Liver (tissue), 9 donors: Measurements from ENCODE around the gene LRRC30. TPM values are rescaled to one million over a fixed set of nuclear protein-coding genes. Genes with fewer than 3 reads are reported as not detected.

Source experiments
- DNase-seq: peaks from one replicate; pipeline ENCODE4 v3.0.0-alpha.2; 2017; ENCODE audit warnings: low spot score
- H3K27ac ChIP-seq, 2 donors: one replicate each; pipeline ENCODE4 v1.7.0; 2013; ENCODE audit warnings: inconsistent platforms in 2 of 2, low read length in 2 of 2, control low read depth in 1 of 2, low read depth in 1 of 2, mild to moderate bottlenecking in 1 of 2
- H3K27me3 ChIP-seq, 4 donors: one replicate each; pipeline versions ENCODE4 v1.6.1 to v1.7.0; 2013; ENCODE audit warnings: low read length in 3 of 4, inconsistent platforms in 1 of 4, mild to moderate bottlenecking in 1 of 4, moderate library complexity in 1 of 4; ENCODE audit not compliant: control insufficient read depth in 4 of 4, insufficient read depth in 4 of 4
- H3K36me3 ChIP-seq, 4 donors: one replicate each; pipeline versions ENCODE4 v1.6.1 to v1.7.0; 2013; ENCODE audit warnings: low read length in 3 of 4, mild to moderate bottlenecking in 3 of 4, low read depth in 1 of 4, moderate library complexity in 1 of 4; ENCODE audit not compliant: control insufficient read depth in 4 of 4, insufficient read depth in 3 of 4
- H3K4me1 ChIP-seq, 4 donors: one replicate each; pipeline versions ENCODE4 v1.6.1 to v1.7.0; 2013; ENCODE audit warnings: low read length in 3 of 4, mild to moderate bottlenecking in 3 of 4, moderate library complexity in 1 of 4; ENCODE audit not compliant: control insufficient read depth in 4 of 4, insufficient read depth in 4 of 4
- H3K4me3 ChIP-seq, 3 donors: one replicate each; pipeline versions ENCODE4 v1.6.1 to v1.7.0; 2013; ENCODE audit warnings: low read length in 3 of 3, control low read depth in 1 of 3, low read depth in 1 of 3, mild to moderate bottlenecking in 1 of 3
- H3K9ac ChIP-seq, 2 donors: one replicate each; pipeline ENCODE4 v1.7.0; 2013; ENCODE audit warnings: low read length in 2 of 2, mild to moderate bottlenecking in 2 of 2, moderate library complexity in 2 of 2, control low read depth in 1 of 2, low read depth in 1 of 2
- H3K9me3 ChIP-seq, 4 donors: one replicate each; pipeline versions ENCODE4 v1.6.1 to v1.7.0; 2013; ENCODE audit warnings: low read length in 3 of 4; ENCODE audit not compliant: control insufficient read depth in 4 of 4
- CTCF ChIP-seq: fragments of 150-350 bp; IDR thresholded peaks from 2 replicates; pipeline ENCODE4 v1.5.1; 2017; ENCODE audit warnings: improper control_type of control experiment, low read depth, low read length; ENCODE audit not compliant: missing input control
- FOXA1 ChIP-seq: IDR thresholded peaks from 2 replicates; pipeline ENCODE4 v1.6.1; 2016; ENCODE audit warnings: antibody characterized with exemption
- FOXA2 ChIP-seq: IDR thresholded peaks from 2 replicates; pipeline ENCODE4 v1.6.1; 2016; ENCODE audit warnings: antibody characterized with exemption
- GABPA ChIP-seq, 2 donors: IDR thresholded peaks in 1 of 2; conservative IDR thresholded peaks in 1 of 2; 2 replicates each; pipeline ENCODE4 v1.6.1; 2016; ENCODE audit warnings: antibody characterized with exemption in 2 of 2, mild to moderate bottlenecking in 1 of 2, moderate library complexity in 1 of 2
- HNF4A ChIP-seq, 2 donors: conservative IDR thresholded peaks; 2 replicates each; pipeline ENCODE4 v1.6.1; 2016; ENCODE audit warnings: antibody characterized with exemption in 2 of 2, mild to moderate bottlenecking in 2 of 2
- JUND ChIP-seq, 2 donors: IDR thresholded peaks; 2 replicates each; pipeline ENCODE4 v1.6.1; 2016; ENCODE audit warnings: antibody characterized with exemption in 2 of 2
- NR2F2 ChIP-seq: IDR thresholded peaks from 2 replicates; pipeline ENCODE4 v1.6.1; 2016; ENCODE audit warnings: antibody characterized with exemption
- RAD21 ChIP-seq, 2 donors: IDR thresholded peaks; 2 replicates each; pipeline ENCODE4 v1.6.1; 2016; ENCODE audit warnings: antibody characterized with exemption in 2 of 2, mild to moderate bottlenecking in 2 of 2
- RXRA ChIP-seq, 2 donors: IDR thresholded peaks; 2 replicates each; pipeline ENCODE4 v1.6.1; 2017 to 2018; ENCODE audit warnings: antibody characterized with exemption in 2 of 2, mild to moderate bottlenecking in 1 of 2
- SP1 ChIP-seq: IDR thresholded peaks from 2 replicates; pipeline ENCODE4 v1.6.1; 2018; ENCODE audit warnings: antibody characterized with exemption, mild to moderate bottlenecking
- YY1 ChIP-seq: IDR thresholded peaks from 2 replicates; pipeline ENCODE4 v1.6.1; 2016; ENCODE audit warnings: antibody characterized with exemption, mild to moderate bottlenecking
- ZBTB33 ChIP-seq: IDR thresholded peaks from 2 replicates; pipeline ENCODE4 v1.6.1; 2016; ENCODE audit warnings: antibody characterized with exemption
- WGBS: extraction: QIAGEN DNeasy Blood & Tissue Kit; methylation state at CpG from one replicate; pipeline ENCODE4 v1.1.7; 2013; 5-methylcytosine and 5-hydroxymethylcytosine counted together
- polyA plus RNA-seq, 2 donors: library from polyadenylated mRNA; stranded (reverse) in 1 of 2; unstranded in 1 of 2; fragments of 200-250 nt in 1 of 2; fragments of >200 nt in 1 of 2; fragmentation: Nextera tagmentation in 1 of 2; extraction: Ambion mirVana in 1 of 2; gene quantifications; one replicate each; pipeline versions ENCODE4 v1.2.1 to v1.2.3, GENCODE V29; 2013 to 2015
- total RNA-seq, 2 donors: library from RNA; depleted of rRNA; stranded (reverse); fragments of >200 nt; gene quantifications; one replicate each; pipeline ENCODE4 v1.2.3, GENCODE V29; 2014
- TF ChIP-seq, protein P1 (sequence below): IDR thresholded peaks from 2 replicates; pipeline ENCODE4 v1.6.1; 2016; ENCODE audit warnings: antibody characterized with exemption
- TF ChIP-seq, protein P2 (sequence below): IDR thresholded peaks from 2 replicates; pipeline ENCODE4 v1.6.1; 2016; ENCODE audit warnings: antibody characterized with exemption
- TF ChIP-seq, protein P3 (sequence below): IDR thresholded peaks from 2 replicates; pipeline ENCODE4 v1.6.1; 2016; ENCODE audit warnings: antibody characterized with exemption, mild to moderate bottlenecking
- donor health status: healthy.
- donor health status: healthy.
- donor health status: healthy.
- donor health status: healthy.
- donor health status: healthy.

LRRC30 gene
- total RNA-seq: not detected
- not detected for polyA plus RNA-seq

- Histone ChIP-seq H3K36me3 (no peaks in the 10 kb centered on the region), H3K9me3 (no peaks in the 10 kb centered on the region), H3K4me3 (no peak within 1 kb of the TSS), H3K9ac (no peak within 1 kb of the TSS), H3K27me3 (no peaks in the 10 kb centered on the region), H3K4me1 (no peaks in the 10 kb centered on the region), H3K27ac (no peak within 1 kb of the TSS)
- 88% methylated on average over 13 of the region's 13 CpGs for WGBS
- TF ChIP-seq HNF4A (conservative IDR thresholded peaks at IDR 0.05) (no peak), FOXA2 (no peak), SP1 (no peak), GABPA (IDR thresholded peaks at IDR 0.05 in 1 of 2, conservative IDR thresholded peaks at IDR 0.05 in 1 of 2) (no peak), ZBTB33 (no peak), NR2F2 (no peak), RAD21 (IDR thresholded peaks at IDR 0.05) (no peak), RXRA (IDR thresholded peaks at IDR 0.05) (no peak), JUND (IDR thresholded peaks at IDR 0.05) (no peak), FOXA1 (no peak)
- TF ChIP-seq, protein P1, sequence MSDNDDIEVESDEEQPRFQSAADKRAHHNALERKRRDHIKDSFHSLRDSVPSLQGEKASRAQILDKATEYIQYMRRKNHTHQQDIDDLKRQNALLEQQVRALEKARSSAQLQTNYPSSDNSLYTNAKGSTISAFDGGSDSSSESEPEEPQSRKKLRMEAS: no peak
- TF ChIP-seq, protein P2, sequence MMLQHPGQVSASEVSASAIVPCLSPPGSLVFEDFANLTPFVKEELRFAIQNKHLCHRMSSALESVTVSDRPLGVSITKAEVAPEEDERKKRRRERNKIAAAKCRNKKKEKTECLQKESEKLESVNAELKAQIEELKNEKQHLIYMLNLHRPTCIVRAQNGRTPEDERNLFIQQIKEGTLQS: no peak
- DNase-seq: no peak
Measured at GRCh38 chr18:7230626-7231349, at the start of gene LRRC30. TSS of gene LRRC30 (plus strand) at chr18:7231089. CDS start at chr18:7231139, 50 bp downstream.

- TF ChIP-seq GABPA (IDR thresholded peaks at IDR 0.05 in 1 of 2, conservative IDR thresholded peaks at IDR 0.05 in 1 of 2) (no peak), NR2F2 (no peak), FOXA2 (no peak), RXRA (IDR thresholded peaks at IDR 0.05) (no peak), CTCF (no peak), YY1 (no peak), RAD21 (IDR thresholded peaks at IDR 0.05) (no peak), FOXA1 (no peak)
- TF ChIP-seq, protein P3, sequence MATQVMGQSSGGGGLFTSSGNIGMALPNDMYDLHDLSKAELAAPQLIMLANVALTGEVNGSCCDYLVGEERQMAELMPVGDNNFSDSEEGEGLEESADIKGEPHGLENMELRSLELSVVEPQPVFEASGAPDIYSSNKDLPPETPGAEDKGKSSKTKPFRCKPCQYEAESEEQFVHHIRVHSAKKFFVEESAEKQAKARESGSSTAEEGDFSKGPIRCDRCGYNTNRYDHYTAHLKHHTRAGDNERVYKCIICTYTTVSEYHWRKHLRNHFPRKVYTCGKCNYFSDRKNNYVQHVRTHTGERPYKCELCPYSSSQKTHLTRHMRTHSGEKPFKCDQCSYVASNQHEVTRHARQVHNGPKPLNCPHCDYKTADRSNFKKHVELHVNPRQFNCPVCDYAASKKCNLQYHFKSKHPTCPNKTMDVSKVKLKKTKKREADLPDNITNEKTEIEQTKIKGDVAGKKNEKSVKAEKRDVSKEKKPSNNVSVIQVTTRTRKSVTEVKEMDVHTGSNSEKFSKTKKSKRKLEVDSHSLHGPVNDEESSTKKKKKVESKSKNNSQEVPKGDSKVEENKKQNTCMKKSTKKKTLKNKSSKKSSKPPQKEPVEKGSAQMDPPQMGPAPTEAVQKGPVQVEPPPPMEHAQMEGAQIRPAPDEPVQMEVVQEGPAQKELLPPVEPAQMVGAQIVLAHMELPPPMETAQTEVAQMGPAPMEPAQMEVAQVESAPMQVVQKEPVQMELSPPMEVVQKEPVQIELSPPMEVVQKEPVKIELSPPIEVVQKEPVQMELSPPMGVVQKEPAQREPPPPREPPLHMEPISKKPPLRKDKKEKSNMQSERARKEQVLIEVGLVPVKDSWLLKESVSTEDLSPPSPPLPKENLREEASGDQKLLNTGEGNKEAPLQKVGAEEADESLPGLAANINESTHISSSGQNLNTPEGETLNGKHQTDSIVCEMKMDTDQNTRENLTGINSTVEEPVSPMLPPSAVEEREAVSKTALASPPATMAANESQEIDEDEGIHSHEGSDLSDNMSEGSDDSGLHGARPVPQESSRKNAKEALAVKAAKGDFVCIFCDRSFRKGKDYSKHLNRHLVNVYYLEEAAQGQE: no peak
- TF ChIP-seq, protein P1: no peak
- no peaks in the 10 kb centered on the region for H3K36me3 ChIP-seq
- H3K9me3 ChIP-seq: no peaks in the 10 kb centered on the region
- H3K27me3 ChIP-seq: no peaks in the 10 kb centered on the region
- WGBS: 90% methylated on average over 3 of the region's 3 CpGs
- H3K9ac ChIP-seq: no peak overlapping the region
- no peak overlapping the region for H3K27ac ChIP-seq
- H3K4me3 ChIP-seq: no peak overlapping the region
- no peak for DNase-seq
- H3K4me1 ChIP-seq: no peaks in the 10 kb centered on the region
Measured at GRCh38 chr18:7185701-7186100, 45.2 kb upstream of the LRRC30 start.
